K562 (cell line): ENCODE measurements around the gene NDUFA13. TPM values are rescaled to one million over a fixed set of nuclear protein-coding genes. Genes with fewer than 3 reads are reported as not detected.

Source experiments
- EP300 ChIP-seq: IDR thresholded peaks from 2 replicates; pipeline ENCODE4 v1.6.1; 2012; ENCODE audit warnings: low read length, improper control_type of control experiment
- MXI1 ChIP-seq: IDR thresholded peaks from 2 replicates; pipeline ENCODE4 v1.6.1; 2011; ENCODE audit warnings: low read depth, mild to moderate bottlenecking, improper control_type of control experiment, low read length
- POLR2AphosphoS2 ChIP-seq: IDR thresholded peaks from 2 replicates; pipeline ENCODE4 v1.6.1; 2012; ENCODE audit warnings: low read length, improper control_type of control experiment
- RBM39 ChIP-seq: fragments of 200-400 bp; formaldehyde crosslinking; optimal IDR thresholded peaks from 2 replicates; pipeline ENCODE3; 2018; ENCODE audit warnings: low read depth, low read length
- SAFB2 ChIP-seq: fragments of 200-400 bp; formaldehyde crosslinking; IDR thresholded peaks from 2 replicates; pipeline ENCODE4 v1.6.1; 2018; ENCODE audit warnings: borderline replicate concordance, low read length, low read depth, moderate library complexity; ENCODE audit not compliant: severe bottlenecking
- TRIM28 ChIP-seq: fragments of 450-650 bp; IDR thresholded peaks from 2 replicates; pipeline ENCODE4 v1.6.1; 2017
- ZNF318 ChIP-seq, 2 experiments: fragments of 450-650 bp; IDR thresholded peaks; 2 replicates each; pipeline ENCODE4 v1.6.1; 2016; ENCODE audit warnings: mild to moderate bottlenecking in 2 of 2, borderline replicate concordance in 1 of 2, low read depth in 1 of 2, moderate library complexity in 1 of 2
- polyA plus RNA-seq, 8 experiments: library from polyadenylated mRNA; depleted of rRNA in 4 of 8; stranded (reverse) in 5 of 8; unstranded in 3 of 8; fragments of >200 nt; fragmentation: Nextera tagmentation in 2 of 8; fragmentation: Illumina TruSeq in 1 of 8; extraction: Ambion mirVana in 2 of 8; extraction: Trizol in 1 of 8; gene quantifications; 2 replicates each; pipeline versions ENCODE4 v1.2.1 to v1.2.3, GENCODE V29; 2011 to 2014; ENCODE audit warnings: inconsistent platforms in 1 of 8, missing spikeins in 1 of 8
- total RNA-seq, 7 experiments: library from RNA; depleted of rRNA in 6 of 7; stranded (reverse); fragments of >200 nt in 6 of 7; fragmentation: Illumina TruSeq in 2 of 7; extraction: Trizol in 2 of 7; gene quantifications; 2 replicates each; pipeline versions ENCODE4 v1.2.1 to v1.2.3, GENCODE V29; 2011 to 2021; ENCODE audit warnings: low replicate concordance in 1 of 7
- TF ChIP-seq, protein P1 (sequence below): sonication (generic); formaldehyde crosslinking; IDR thresholded peaks from 2 replicates; pipeline ENCODE4 v1.8.0; 2022; ENCODE audit warnings: mild to moderate bottlenecking, missing genetic modification reagents
- TF ChIP-seq, protein P2 (sequence below): fragments of 450-650 bp; IDR thresholded peaks from 2 replicates; pipeline ENCODE4 v1.6.1; 2018; ENCODE audit not compliant: partially characterized antibody
- TF ChIP-seq, protein P3 (sequence below): sonication (generic); formaldehyde crosslinking; IDR thresholded peaks from 2 replicates; pipeline ENCODE4 v1.8.0; 2022; ENCODE audit warnings: missing genetic modification reagents, mild to moderate bottlenecking, moderate library complexity, borderline replicate concordance
- TF ChIP-seq, protein P4 (sequence below): fragments of 450-650 bp; IDR thresholded peaks from 2 replicates; pipeline ENCODE4 v1.6.1; 2016

NDUFA13 gene
- total and polyA plus RNA-seq, 9 of the 15 experiments (the other 6 are each of a cell fraction or from before 2014, with no cell fraction given): 146 to 596 (median 429) TPM

GRCh38 chr19:19515642-19516519 is at the start of gene NDUFA13 (continued):
- TF ChIP-seq EP300 (no peak), SAFB2 (no peak), TRIM28 (no peak), MXI1 (peak; percentile 57; the same call in 1 of the 2 replicates), POLR2AphosphoS2 (peak; percentile 73; the same call in 1 of the 2 replicates), RBM39 (no peak), ZNF318 (IDR thresholded peaks at IDR 0.05; ENCODE audit: borderline replicate concordance in 1 of 2, low read depth in 1 of 2) (no peak)
- TF ChIP-seq, protein P1, sequence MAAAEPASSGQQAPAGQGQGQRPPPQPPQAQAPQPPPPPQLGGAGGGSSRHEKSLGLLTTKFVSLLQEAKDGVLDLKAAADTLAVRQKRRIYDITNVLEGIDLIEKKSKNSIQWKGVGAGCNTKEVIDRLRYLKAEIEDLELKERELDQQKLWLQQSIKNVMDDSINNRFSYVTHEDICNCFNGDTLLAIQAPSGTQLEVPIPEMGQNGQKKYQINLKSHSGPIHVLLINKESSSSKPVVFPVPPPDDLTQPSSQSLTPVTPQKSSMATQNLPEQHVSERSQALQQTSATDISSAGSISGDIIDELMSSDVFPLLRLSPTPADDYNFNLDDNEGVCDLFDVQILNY (CRISPR knock-in tag): no peak
- TF ChIP-seq, protein P2, sequence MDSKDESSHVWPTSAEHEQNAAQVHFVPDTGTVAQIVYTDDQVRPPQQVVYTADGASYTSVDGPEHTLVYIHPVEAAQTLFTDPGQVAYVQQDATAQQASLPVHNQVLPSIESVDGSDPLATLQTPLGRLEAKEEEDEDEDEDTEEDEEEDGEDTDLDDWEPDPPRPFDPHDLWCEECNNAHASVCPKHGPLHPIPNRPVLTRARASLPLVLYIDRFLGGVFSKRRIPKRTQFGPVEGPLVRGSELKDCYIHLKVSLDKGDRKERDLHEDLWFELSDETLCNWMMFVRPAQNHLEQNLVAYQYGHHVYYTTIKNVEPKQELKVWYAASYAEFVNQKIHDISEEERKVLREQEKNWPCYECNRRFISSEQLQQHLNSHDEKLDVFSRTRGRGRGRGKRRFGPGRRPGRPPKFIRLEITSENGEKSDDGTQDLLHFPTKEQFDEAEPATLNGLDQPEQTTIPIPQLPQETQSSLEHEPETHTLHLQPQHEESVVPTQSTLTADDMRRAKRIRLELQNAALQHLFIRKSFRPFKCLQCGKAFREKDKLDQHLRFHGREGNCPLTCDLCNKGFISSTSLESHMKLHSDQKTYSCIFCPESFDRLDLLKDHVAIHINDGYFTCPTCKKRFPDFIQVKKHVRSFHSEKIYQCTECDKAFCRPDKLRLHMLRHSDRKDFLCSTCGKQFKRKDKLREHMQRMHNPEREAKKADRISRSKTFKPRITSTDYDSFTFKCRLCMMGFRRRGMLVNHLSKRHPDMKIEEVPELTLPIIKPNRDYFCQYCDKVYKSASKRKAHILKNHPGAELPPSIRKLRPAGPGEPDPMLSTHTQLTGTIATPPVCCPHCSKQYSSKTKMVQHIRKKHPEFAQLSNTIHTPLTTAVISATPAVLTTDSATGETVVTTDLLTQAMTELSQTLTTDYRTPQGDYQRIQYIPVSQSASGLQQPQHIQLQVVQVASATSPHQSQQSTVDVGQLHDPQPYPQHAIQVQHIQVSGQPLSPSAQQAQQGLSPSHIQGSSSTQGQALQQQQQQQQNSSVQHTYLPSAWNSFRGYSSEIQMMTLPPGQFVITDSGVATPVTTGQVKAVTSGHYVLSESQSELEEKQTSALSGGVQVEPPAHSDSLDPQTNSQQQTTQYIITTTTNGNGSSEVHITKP: no peak
- TF ChIP-seq, protein P3, sequence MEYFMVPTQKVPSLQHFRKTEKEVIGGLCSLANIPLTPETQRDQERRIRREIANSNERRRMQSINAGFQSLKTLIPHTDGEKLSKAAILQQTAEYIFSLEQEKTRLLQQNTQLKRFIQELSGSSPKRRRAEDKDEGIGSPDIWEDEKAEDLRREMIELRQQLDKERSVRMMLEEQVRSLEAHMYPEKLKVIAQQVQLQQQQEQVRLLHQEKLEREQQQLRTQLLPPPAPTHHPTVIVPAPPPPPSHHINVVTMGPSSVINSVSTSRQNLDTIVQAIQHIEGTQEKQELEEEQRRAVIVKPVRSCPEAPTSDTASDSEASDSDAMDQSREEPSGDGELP (CRISPR knock-in tag): peak; percentile 32; the same call in 1 of the 2 replicates
- TF ChIP-seq, protein P4, sequence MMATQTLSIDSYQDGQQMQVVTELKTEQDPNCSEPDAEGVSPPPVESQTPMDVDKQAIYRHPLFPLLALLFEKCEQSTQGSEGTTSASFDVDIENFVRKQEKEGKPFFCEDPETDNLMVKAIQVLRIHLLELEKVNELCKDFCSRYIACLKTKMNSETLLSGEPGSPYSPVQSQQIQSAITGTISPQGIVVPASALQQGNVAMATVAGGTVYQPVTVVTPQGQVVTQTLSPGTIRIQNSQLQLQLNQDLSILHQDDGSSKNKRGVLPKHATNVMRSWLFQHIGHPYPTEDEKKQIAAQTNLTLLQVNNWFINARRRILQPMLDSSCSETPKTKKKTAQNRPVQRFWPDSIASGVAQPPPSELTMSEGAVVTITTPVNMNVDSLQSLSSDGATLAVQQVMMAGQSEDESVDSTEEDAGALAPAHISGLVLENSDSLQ: peak; percentile 66
